Duodenal mucosa (tissue), 2 donors: ENCODE results near the gene EEF1AKMT2.

Experiments used
- H3K27ac ChIP-seq: one replicate; pipeline ENCODE4 v1.7.0; 2013; ENCODE audit warnings: low read depth, low read length
- H3K27me3 ChIP-seq, 2 donors: one replicate each; pipeline ENCODE4 v1.7.0; 2013; ENCODE audit warnings: low read length in 2 of 2, control low read depth in 1 of 2; ENCODE audit not compliant: insufficient read depth in 2 of 2, control insufficient read depth in 1 of 2
- H3K36me3 ChIP-seq, 2 donors: one replicate each; pipeline ENCODE4 v1.7.0; 2013; ENCODE audit warnings: low read length in 2 of 2, control low read depth in 1 of 2; ENCODE audit not compliant: insufficient read depth in 2 of 2, control insufficient read depth in 1 of 2
- H3K4me1 ChIP-seq, 2 donors: one replicate each; pipeline ENCODE4 v1.7.0; 2013; ENCODE audit warnings: low read length in 2 of 2, control low read depth in 1 of 2; ENCODE audit not compliant: insufficient read depth in 2 of 2, control insufficient read depth in 1 of 2
- H3K4me3 ChIP-seq, 2 donors: one replicate each; pipeline ENCODE4 v1.7.0; 2013; ENCODE audit warnings: low read length in 2 of 2, low read depth in 1 of 2
- H3K9ac ChIP-seq, 2 donors: one replicate each; pipeline ENCODE4 v1.7.0; 2013; ENCODE audit warnings: low read length in 2 of 2, low read depth in 1 of 2
- H3K9me3 ChIP-seq, 2 donors: one replicate each; pipeline ENCODE4 v1.7.0; 2013; ENCODE audit warnings: low read length in 2 of 2, control low read depth in 1 of 2; ENCODE audit not compliant: control insufficient read depth in 1 of 2

EEF1AKMT2 gene

GRCh38 chr10:124739119-124739921 lies 52.4 kb downstream of the EEF1AKMT2 start:
- Histone ChIP-seq H3K27me3 (no peaks in the 10 kb centered on the region), H3K9ac (peak overlapping the region; percentile 44 to 52), H3K4me1 (peaks cover 82 to 83% of the 10 kb centered on the region in 2 donors), H3K4me3 (peak overlapping the region; percentile 37 to 44), H3K27ac (peak overlapping the region; percentile 15), H3K36me3 (peaks cover 0 to 8% of the 10 kb centered on the region in 2 donors), H3K9me3 (no peaks in the 10 kb centered on the region)

- Histone ChIP-seq H3K4me3 (peak overlapping the region in 1 of 2 donors; percentile 44), H3K36me3 (peaks cover 0 to 10% of the 10 kb centered on the region in 2 donors), H3K4me1 (peaks cover 91% of the 10 kb centered on the region in 2 donors), H3K9me3 (no peaks in the 10 kb centered on the region), H3K27me3 (no peaks in the 10 kb centered on the region), H3K27ac (no peak overlapping the region), H3K9ac (peak overlapping the region in 1 of 2 donors; percentile 44)
These were observed 53.2 kb downstream of the EEF1AKMT2 start for GRCh38 chr10:124738441-124738840.

GRCh38 chr10:124737708-124738107 lies 54.0 kb downstream of the EEF1AKMT2 start:
- Histone ChIP-seq H3K9ac (peak overlapping the region; percentile 8 to 44), H3K27ac (peak overlapping the region; percentile 42), H3K4me1 (peaks cover 97 to 98% of the 10 kb centered on the region in 2 donors), H3K9me3 (no peaks in the 10 kb centered on the region), H3K4me3 (peak overlapping the region in 1 of 2 donors; percentile 26), H3K36me3 (peaks cover 0 to 10% of the 10 kb centered on the region in 2 donors), H3K27me3 (no peaks in the 10 kb centered on the region)

- peaks cover 96 to 97% of the 10 kb centered on the region in 2 donors for H3K4me1 ChIP-seq
- peak overlapping the region; percentile 14 to 26 for H3K4me3 ChIP-seq
- H3K36me3 ChIP-seq = peaks cover 0 to 11% of the 10 kb centered on the region in 2 donors
- H3K27ac ChIP-seq = peak overlapping the region; percentile 42
- H3K9me3 ChIP-seq = no peaks in the 10 kb centered on the region
- H3K27me3 ChIP-seq = no peaks in the 10 kb centered on the region
- peak overlapping the region; percentile 8 to 44 for H3K9ac ChIP-seq
These were observed 54.5 kb downstream of the EEF1AKMT2 start for GRCh38 chr10:124737221-124737620.

- H3K4me3 ChIP-seq = peak overlapping the region; percentile 19 to 26
- no peaks in the 10 kb centered on the region for H3K27me3 ChIP-seq
- H3K27ac ChIP-seq = no peak overlapping the region
- H3K9ac ChIP-seq = peak overlapping the region; percentile 8 to 44
- no peaks in the 10 kb centered on the region for H3K9me3 ChIP-seq
- H3K36me3 ChIP-seq = peaks cover 0 to 17% of the 10 kb centered on the region in 2 donors
- peaks cover 90 to 93% of the 10 kb centered on the region in 2 donors for H3K4me1 ChIP-seq
These were observed 55.1 kb downstream of the EEF1AKMT2 start for GRCh38 chr10:124736491-124737136.

- Histone ChIP-seq H3K27me3 (no peaks in the 10 kb centered on the region), H3K27ac (no peak overlapping the region), H3K4me1 (peaks cover 84 to 87% of the 10 kb centered on the region in 2 donors), H3K4me3 (peak overlapping the region in 1 of 2 donors; percentile 19), H3K36me3 (peaks cover 0 to 17% of the 10 kb centered on the region in 2 donors), H3K9me3 (no peaks in the 10 kb centered on the region), H3K9ac (peak overlapping the region; percentile 27 to 48)
These were observed 56.0 kb downstream of the EEF1AKMT2 start for GRCh38 chr10:124735491-124736286.

- Histone ChIP-seq H3K27ac (no peak overlapping the region), H3K4me1 (peaks cover 82 to 87% of the 10 kb centered on the region in 2 donors), H3K4me3 (no peak overlapping the region), H3K27me3 (no peaks in the 10 kb centered on the region), H3K36me3 (peaks cover 4 to 24% of the 10 kb centered on the region in 2 donors), H3K9ac (no peak overlapping the region), H3K9me3 (no peaks in the 10 kb centered on the region)
These were observed 57.1 kb downstream of the EEF1AKMT2 start for GRCh38 chr10:124734311-124735166.

GRCh38 chr10:124733571-124734245 lies 58.0 kb downstream of the EEF1AKMT2 start:
- Histone ChIP-seq H3K4me3 (no peak overlapping the region), H3K36me3 (peaks cover 4 to 26% of the 10 kb centered on the region in 2 donors), H3K27me3 (no peaks in the 10 kb centered on the region), H3K9me3 (no peaks in the 10 kb centered on the region), H3K9ac (peak overlapping the region; percentile 8 to 30), H3K27ac (peak overlapping the region; percentile 61), H3K4me1 (peaks cover 82 to 87% of the 10 kb centered on the region in 2 donors)
